Lower leg skin (tissue), 3 donors: Measurements from ENCODE around the gene JAK1.

Experiments
- CTCF ChIP-seq, 3 donors: fragments of 450-650 bp; IDR thresholded peaks; one replicate each; pipeline ENCODE4 v1.5.1; 2016; ENCODE audit warnings: antibody characterized with exemption in 3 of 3, mild to moderate bottlenecking in 3 of 3, moderate library complexity in 2 of 3
- POLR2A ChIP-seq, 2 donors: fragments of 450-650 bp; IDR thresholded peaks; one replicate each; pipeline ENCODE4 v1.6.1; 2016 to 2017; ENCODE audit warnings: antibody characterized with exemption in 2 of 2, mild to moderate bottlenecking in 1 of 2, moderate library complexity in 1 of 2

- no peak for TF ChIP-seq POLR2A (IDR thresholded peaks at IDR 0.05)
- no peak for TF ChIP-seq CTCF (IDR thresholded peaks at IDR 0.05)
Observed at GRCh38 chr1:64875606-64876005, 90.7 kb downstream of the JAK1 start.
